Measurements from ENCODE around the gene DCUN1D2.
A peak's percentile ranks its signal among the peaks of the same experiment; 100 is the strongest.
"Not testable (repeated sequence)": the region's sequence is repeated elsewhere in the genome, so short reads cannot be mapped to it uniquely, and the experiment has no call there.

The DCUN1D2 gene

GRCh38 chr13:113489549-113490495, 689 bp downstream of the DCUN1D2 start:
- DNase-seq (ENCODE audit: low read depth), result peak; percentile 6

GRCh38 chr13:113489171-113489548, 1.4 kb downstream of the DCUN1D2 start:
- no peak for DNase-seq (ENCODE audit: low read depth)

GRCh38 chr13:113488283-113488682, 2.2 kb downstream of the DCUN1D2 start:
- DNase-seq (ENCODE audit: low read depth), result no peak

- DNase-seq (ENCODE audit: low read depth), result no peak
These were observed 3.8 kb downstream of the DCUN1D2 start for GRCh38 chr13:113486698-113487097.

GRCh38 chr13:113485545-113485944, 5.0 kb downstream of the DCUN1D2 start:
- DNase-seq (ENCODE audit: low read depth), result no peak

GRCh38 chr13:113483504-113484293, 6.8 kb downstream of the DCUN1D2 start:
- DNase-seq (ENCODE audit: low read depth), result no peak

- DNase-seq (ENCODE audit: low read depth), result no peak
These were observed 7.4 kb downstream of the DCUN1D2 start for GRCh38 chr13:113483081-113483480.

- DNase-seq (ENCODE audit: low read depth), result no peak
These were observed 11.3 kb downstream of the DCUN1D2 start for GRCh38 chr13:113479179-113479578.

GRCh38 chr13:113477724-113478123, 12.8 kb downstream of the DCUN1D2 start:
- no peak for DNase-seq (ENCODE audit: low read depth)

GRCh38 chr13:113476811-113477210, 13.7 kb downstream of the DCUN1D2 start:
- no peak for DNase-seq (ENCODE audit: low read depth)

- no peak for DNase-seq (ENCODE audit: low read depth)
These were observed 14.6 kb downstream of the DCUN1D2 start for GRCh38 chr13:113475911-113476310.

- no peak for DNase-seq (ENCODE audit: low read depth)
These were observed 15.2 kb downstream of the DCUN1D2 start for GRCh38 chr13:113475280-113475679.

GRCh38 chr13:113474179-113474578, 16.3 kb downstream of the DCUN1D2 start:
- DNase-seq (ENCODE audit: low read depth), result no peak

- DNase-seq (ENCODE audit: low read depth), result no peak
These were observed 18.0 kb downstream of the DCUN1D2 start for GRCh38 chr13:113472355-113473025.

- no peak for DNase-seq (ENCODE audit: low read depth)
These were observed 18.7 kb downstream of the DCUN1D2 start for GRCh38 chr13:113471844-113472243.

GRCh38 chr13:113470635-113471163, 19.8 kb downstream of the DCUN1D2 start:
- not testable (repeated sequence) for DNase-seq (ENCODE audit: low read depth)

- no peak for DNase-seq (ENCODE audit: low read depth)
These were observed 20.4 kb downstream of the DCUN1D2 start for GRCh38 chr13:113470073-113470472.

- DNase-seq (ENCODE audit: low read depth), result no peak
These were observed 20.9 kb downstream of the DCUN1D2 start for GRCh38 chr13:113469582-113469981.

- no peak for DNase-seq (ENCODE audit: low read depth)
These were observed 21.9 kb downstream of the DCUN1D2 start for GRCh38 chr13:113468472-113469201.

GRCh38 chr13:113468029-113468428, 22.5 kb downstream of the DCUN1D2 start:
- DNase-seq (ENCODE audit: low read depth), result no peak

- no peak for DNase-seq (ENCODE audit: low read depth)
These were observed 24.1 kb downstream of the DCUN1D2 start for GRCh38 chr13:113466383-113466782.
